Activated effector memory CD4-positive, alpha-beta T cell treated with Interleukin-2 at 50 U/mL for 16 hours (primary cell): Measurements from ENCODE around the gene P2RY12.

Source experiments
- DNase-seq: peaks from one replicate; pipeline ENCODE4 v3.0.0-alpha.2; 2020

The P2RY12 gene

GRCh38 chr3:151330899-151331298 is 53.7 kb downstream of the P2RY12 start:
- no peak for DNase-seq

DNA sequence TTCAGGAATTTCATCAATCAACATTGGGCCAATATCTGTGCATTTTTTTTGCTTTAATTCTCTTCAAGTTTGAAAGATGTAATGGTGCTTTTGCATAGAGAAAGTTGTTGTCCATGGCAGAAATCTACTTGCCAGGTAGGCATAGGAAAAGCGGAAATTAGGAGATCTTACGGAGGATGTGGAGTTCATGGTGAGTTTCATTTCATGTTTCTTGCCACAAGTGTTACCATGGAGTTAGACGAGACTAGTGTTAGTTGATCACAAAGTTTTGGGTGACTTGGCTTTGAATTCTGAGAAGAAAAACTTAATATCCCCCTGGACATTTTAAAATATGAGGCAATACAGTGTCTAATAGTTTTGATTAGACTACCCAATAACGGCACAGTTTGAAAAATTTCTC is 54.2 kb downstream of the P2RY12 start:
- no peak for DNase-seq

DNA sequence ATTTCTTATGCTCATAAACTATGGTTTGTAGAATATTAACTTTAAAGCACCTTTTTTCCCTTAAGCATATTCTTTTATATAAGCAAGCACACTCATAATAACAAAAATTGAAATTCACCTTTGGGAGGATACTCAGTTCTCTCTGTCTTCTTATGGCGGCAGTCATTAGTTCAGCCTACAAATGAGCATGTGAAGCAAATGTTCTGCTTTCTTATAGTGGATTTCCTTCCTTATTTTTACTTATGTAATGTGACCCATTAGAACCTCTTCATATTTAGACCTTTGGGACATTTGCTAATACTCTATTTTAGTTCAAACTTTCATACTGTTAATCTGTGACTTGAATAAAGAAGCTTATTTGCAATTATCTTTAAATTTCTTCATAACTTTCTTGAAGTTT is 55.2 kb downstream of the P2RY12 start, which contains the start of gene P2RY13:
Gene P2RY13 (minus strand): TSS at position 187 of the 400 bp plus-strand sequence. CDS start 21 bp downstream, at position 166.
- DNase-seq, result no peak

DNA sequence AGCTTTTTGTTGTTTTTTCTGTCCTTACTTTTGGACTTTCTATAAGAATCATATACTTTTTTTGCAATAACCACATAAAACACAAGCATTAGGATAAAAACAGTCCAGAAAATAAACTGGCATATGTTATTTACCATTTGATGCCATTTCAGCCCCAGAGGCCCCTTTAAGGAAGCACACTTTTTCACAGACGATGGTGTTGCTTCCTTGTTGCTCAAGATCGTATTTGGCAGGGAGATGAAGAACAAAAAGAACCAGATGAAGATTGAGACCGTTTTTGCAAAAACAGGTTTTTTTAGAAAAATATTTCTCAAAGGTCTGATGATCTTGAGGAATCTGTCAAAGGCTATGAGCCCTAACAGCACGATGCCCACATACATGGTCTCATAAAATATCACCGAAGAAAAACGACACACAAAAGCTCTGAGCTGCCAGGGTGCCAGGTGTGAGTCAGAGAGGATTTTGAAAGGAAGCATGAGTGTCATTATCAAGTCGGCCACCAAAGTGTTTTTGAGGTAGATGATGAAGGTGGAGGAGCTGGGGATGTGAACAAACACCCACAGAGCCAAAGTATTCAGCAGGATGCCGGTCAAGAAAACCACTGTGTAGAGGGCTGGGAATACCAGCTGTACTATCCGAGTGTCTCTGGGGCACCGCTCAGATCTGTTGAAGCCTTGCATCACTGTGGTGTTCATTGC is 56.1 kb downstream of the P2RY12 start:
- no peak for DNase-seq

- DNase-seq, result no peak
Measured at GRCh38 chr3:151327571-151328198, 56.9 kb downstream of the P2RY12 start.

DNA sequence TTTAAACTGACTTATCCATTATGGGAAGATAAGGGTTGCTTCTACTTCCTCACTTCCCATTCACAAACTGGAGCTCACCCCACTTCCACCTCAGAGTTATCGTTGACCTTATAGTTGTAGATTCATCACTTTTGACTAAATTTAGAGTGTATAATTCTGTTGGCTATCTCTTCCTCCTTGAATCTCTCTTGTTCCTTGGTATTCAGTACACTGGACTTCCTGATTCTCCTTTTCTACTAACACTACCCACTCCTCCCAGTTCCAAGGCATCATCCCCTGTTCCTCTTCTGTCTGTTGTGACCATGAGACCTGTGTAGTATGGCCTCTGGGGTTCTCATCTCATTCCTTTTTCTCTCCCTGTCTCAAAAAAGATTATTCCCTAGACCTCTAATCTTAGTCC is 62.0 kb downstream of the P2RY12 start:
- no peak for DNase-seq

GRCh38 chr3:151321526-151321925 is 63.0 kb downstream of the P2RY12 start:
- no peak for DNase-seq

DNA sequence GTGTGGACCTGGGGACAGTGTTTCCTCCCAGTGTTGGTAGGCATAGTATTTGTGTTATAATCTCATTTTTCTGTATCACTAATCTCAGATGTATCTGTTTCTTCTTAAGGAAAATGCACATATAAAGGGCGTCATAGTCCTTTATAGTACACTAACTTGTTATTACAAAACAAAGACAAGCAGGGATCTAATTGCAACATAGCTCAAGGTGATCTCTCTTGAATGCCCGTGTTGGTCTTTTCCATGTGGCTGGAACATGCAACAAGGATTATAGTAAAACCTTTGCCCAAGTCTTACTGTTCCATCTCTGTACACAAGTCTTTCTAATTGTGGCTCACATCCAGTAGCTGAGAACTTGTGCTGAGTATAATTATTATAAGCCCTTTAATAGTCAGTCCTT is 64.4 kb downstream of the P2RY12 start:
- DNase-seq, result no peak

- DNase-seq, result no peak
Measured at GRCh38 chr3:151319628-151320027, 64.9 kb downstream of the P2RY12 start.

DNA sequence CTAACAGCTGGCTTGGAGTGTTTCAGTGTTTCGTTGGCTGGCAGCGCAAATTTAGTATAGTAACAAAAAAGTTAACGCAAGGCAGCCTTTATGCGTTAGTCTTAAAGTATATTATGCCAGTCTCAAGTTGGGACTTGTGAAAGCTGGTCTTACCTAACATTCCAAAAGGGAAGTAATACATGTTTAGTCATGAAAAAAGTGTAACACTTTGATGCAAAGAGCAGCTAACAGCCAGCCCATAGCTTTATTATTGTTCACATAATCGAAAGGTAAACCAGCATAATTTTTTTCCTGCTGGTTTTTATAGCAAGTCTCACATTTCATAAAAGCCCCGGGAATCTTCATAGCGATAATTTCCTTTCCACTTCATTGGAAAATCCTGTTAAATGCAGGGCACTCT is 65.6 kb downstream of the P2RY12 start:
- no peak for DNase-seq

- DNase-seq, result no peak
Measured at GRCh38 chr3:151318313-151318712, 66.2 kb downstream of the P2RY12 start.

DNA sequence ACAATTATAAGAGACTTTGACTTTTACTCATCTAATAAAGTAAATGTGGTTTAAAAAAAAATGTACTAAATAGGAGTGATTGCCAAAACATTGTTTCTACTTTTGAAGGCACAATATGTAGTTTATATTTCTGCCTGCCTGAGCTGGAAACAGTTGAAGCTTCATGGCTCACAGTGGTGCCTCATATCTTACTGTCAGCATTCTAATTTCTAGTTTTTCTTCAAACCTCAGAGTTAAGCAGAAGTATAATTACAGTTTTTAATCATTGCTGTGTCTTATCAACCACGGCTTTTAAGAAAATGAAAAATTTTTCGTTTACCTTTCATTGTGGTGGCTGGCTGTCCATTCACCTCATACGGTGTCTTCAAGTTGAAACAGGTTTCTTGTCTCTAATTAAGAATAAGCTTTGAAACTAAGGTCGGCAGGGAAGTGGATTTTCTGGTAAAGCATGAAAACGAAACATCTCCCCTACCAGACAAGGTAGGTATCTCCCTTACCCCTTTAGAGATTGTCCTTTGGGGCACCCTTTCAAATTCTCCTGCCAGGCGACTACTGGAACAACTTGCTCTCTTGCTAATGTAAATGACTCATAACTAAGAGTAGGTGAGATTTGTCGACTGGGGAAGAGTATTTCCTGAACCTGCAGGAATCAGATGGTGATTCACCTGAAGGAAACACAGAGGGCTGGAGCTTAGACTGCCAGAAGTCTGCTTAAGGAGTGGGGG is 68.1 kb downstream of the P2RY12 start, which contains the start of gene GPR87:
Gene GPR87 (minus strand): TSS at position 554 of the 725 bp plus-strand sequence. CDS start 16,720 bp downstream, outside the sequence.
- no peak for DNase-seq

DNA sequence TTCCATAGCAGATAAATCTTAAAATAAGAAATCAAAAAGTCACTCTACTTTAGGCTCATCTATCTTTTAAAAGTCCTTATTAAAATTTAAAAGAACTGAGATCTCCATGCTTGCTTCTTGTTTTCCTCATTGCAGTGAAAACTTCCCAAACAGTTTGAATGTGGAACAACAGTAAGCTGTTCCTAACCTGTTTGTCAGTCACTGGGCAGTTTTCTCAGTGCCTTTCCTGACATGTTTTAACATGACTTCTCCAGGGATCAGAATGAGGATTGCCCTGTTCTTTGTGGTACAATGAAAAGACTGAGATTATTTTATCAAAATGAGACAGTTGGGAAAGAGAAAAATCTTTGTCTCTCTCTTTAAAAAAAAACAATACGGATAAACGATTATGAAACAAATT is 68.7 kb downstream of the P2RY12 start:
- no peak for DNase-seq

DNA sequence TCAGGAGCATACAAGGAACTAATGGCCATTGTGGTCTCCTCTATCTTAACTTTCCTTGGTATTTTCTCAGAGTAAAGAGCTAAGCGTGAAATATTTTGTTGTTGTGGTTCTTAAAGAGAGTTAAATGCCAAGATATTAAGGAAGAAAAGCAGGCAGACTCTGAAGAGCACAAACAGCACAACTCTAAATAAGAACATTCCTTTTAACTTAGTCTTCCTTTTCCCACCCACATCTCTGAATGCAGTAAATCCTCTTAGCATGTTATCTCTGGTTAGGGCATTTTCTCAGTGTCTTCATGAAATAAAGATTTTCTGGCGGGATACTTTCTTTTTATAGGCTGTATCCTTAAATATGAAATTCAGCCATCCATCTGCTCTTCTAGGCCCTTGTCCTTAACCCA is 69.4 kb downstream of the P2RY12 start:
- no peak for DNase-seq

DNA sequence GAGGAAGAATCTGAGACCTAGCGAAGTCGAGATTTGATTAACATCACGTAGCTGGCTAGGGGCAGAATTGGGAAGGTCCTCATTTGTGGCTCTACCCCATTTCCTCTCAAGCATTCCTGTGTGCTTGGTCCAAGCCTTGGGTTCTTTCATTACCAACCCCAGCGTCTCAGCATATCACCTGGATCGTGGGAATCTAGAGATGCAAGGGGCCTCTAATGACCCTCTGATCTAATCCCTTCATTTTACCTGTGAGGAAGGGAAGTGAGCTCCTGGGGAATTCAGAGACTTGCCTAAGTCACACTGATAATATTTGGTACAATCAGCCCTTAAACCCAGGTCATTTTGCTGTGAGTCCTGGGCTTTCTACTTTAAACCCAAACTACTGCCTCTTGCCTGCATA is 70.0 kb downstream of the P2RY12 start:
- no peak for DNase-seq

DNA sequence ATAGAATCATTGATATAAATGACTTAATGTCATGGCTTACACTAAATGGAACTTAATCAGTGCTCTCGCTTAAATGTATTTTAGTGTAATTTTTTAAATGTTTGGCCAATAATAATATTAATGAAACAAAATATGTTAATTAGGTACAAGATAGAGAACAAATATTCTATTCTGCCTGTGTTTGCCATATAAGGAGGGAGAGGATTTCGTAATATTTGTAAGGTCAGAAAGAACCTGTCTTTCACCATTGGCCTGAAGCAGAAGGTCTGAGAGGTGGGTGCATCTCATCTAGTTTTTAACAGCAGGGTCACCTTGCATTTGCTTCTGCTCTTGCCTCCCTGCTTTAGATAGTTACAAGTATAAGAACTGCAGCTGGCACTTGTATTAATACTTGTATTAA is 70.4 kb downstream of the P2RY12 start:
- no peak for DNase-seq

GRCh38 chr3:151312972-151313371 is 71.6 kb downstream of the P2RY12 start:
- no peak for DNase-seq

GRCh38 chr3:151309566-151309965 is 75.0 kb downstream of the P2RY12 start:
- DNase-seq, result no peak

GRCh38 chr3:151307583-151308488 is 76.7 kb downstream of the P2RY12 start:
- no peak for DNase-seq

- no peak for DNase-seq
Measured at GRCh38 chr3:151307131-151307530, 77.4 kb downstream of the P2RY12 start.

DNA sequence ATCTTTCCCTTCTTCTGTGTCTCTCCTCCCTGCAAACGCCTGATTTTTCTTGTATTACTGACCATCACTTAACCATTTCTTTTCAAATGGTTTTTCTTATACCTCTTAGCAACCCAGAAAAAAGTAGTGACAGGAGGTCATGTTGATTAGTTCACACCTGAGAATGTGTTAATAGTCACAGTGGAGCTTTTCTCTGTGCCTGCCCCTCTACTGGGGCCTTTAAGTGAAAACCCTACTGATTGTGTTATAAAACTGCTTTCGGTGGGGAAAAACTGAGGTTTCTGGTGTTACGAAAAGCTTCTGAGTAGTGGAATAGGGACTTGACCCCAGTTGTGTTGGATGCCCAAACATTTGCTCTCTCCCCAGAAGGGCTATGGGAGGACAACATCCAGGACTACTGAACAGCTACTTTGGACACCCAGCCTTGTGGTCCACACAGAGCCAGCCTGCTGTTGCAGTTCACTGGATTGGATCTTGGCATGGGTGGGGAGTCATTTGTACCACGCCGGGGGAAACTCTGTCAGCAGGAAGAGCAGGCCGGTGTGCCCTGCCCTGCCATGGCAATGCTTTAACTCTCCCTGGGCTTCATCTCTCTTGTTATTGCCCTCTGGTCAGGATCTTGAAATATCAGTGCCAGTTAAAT is 78.3 kb downstream of the P2RY12 start:
- no peak for DNase-seq

DNA sequence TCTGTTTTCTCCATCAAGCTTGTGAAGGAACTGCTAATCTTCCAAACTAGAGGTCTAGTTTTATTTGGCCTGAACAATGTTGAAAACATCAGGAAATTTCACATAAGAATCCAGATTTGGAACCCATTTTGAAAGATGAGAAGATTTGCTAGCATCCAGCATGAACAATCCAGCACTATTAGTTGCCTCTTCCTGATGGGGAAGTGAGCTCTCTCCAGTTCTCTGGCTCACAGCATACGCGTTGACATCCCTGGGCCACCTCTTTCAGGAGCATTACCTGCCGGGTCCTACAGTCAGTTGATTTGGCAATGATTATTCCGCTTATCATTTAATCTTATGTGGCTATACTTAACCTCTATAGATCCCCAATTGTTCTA is 78.8 kb downstream of the P2RY12 start:
- DNase-seq, result no peak
